BLaER1 (cell line): Measurements from ENCODE around the gene DHCR7.

Experiments
- H3K27ac ChIP-seq: shearing (Covaris generic); formaldehyde crosslinking; 2 replicates; pipeline ENCODE4 v1.8.1; 2022
- H3K27me3 ChIP-seq: shearing (Covaris generic); formaldehyde crosslinking; 2 replicates; pipeline ENCODE4 v1.8.1; 2022
- H3K36me3 ChIP-seq: shearing (Covaris generic); formaldehyde crosslinking; 2 replicates; pipeline ENCODE4 v1.8.1; 2022
- H3K4me1 ChIP-seq: shearing (Covaris generic); formaldehyde crosslinking; 2 replicates; pipeline ENCODE4 v1.8.1; 2022
- H3K4me2 ChIP-seq: shearing (Covaris generic); formaldehyde crosslinking; 2 replicates; pipeline ENCODE4 v1.8.1; 2022
- H3K4me3 ChIP-seq: shearing (Covaris generic); formaldehyde crosslinking; 2 replicates; pipeline ENCODE4 v1.8.1; 2022
- H3K9ac ChIP-seq: shearing (Covaris generic); formaldehyde crosslinking; 2 replicates; pipeline ENCODE4 v1.8.1; 2022
- H3K9me3 ChIP-seq: shearing (Covaris generic); formaldehyde crosslinking; 2 replicates; pipeline ENCODE4 v1.8.1; 2022
- H4K20me1 ChIP-seq: shearing (Covaris generic); formaldehyde crosslinking; 2 replicates; pipeline ENCODE4 v1.8.1; 2022
- Cebpa-rat ChIP-seq: shearing (Covaris generic); IDR thresholded peaks from 2 replicates; pipeline ENCODE4 v1.8.1; 2022

Gene DHCR7

DNA sequence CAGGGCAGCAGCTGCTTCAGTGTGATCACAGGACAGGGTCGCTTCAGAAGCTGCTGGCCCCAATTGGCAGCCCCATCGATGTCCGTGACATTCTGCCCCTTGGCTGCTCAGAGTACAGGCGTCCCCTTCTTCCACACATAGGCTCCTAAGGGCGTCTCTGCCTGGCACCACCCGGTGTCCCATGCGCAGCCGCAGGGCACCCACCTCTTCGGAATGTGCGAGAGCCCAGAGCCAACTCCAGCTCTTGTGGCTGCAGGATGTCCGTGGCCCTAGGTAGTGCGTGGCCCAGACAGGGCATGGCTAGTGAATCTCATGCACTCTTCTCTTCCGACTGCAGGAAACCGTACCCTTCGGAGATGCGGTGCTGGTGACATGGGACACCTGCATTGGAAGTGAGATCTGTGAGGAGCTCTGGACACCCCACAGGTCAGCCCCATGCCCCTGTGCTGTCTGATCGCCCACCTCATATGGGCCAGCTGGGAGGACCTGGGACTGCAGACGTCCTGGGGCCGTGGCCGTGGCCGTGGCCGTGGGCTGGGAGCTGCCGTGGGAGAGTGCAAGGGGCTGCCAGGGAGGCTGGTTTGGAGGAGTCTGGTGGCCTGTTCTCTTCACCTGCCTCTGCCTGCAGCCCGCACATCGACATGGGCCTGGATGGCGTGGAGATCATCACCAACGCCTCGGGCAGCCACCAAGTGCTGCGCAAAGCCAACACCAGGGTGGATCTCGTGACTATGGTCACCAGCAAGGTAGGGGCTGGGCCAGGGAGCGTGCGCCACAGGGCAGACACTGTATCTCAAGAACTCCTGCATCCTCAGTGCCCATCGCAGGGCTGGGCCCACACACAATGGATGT is 25.0 kb upstream of the DHCR7 start:
- peak overlapping the region; percentile 77 for H3K27ac ChIP-seq
- H4K20me1 ChIP-seq, result no peaks in the 10 kb centered on the region
- H3K9ac ChIP-seq, result peak overlapping the region; percentile 48; the same call in 1 of the 2 replicates
- H3K4me2 ChIP-seq, result peak overlapping the region; percentile 84
- H3K4me3 ChIP-seq, result peak overlapping the region; percentile 38; the same call in 1 of the 2 replicates
- H3K9me3 ChIP-seq, result peaks cover 11% of the 10 kb centered on the region
- H3K27me3 ChIP-seq, result no peaks in the 10 kb centered on the region
- H3K4me1 ChIP-seq, result peaks cover 46% of the 10 kb centered on the region
- TF ChIP-seq Cebpa-rat, result no peak
- H3K36me3 ChIP-seq, result peaks cover 76% of the 10 kb centered on the region

DNA sequence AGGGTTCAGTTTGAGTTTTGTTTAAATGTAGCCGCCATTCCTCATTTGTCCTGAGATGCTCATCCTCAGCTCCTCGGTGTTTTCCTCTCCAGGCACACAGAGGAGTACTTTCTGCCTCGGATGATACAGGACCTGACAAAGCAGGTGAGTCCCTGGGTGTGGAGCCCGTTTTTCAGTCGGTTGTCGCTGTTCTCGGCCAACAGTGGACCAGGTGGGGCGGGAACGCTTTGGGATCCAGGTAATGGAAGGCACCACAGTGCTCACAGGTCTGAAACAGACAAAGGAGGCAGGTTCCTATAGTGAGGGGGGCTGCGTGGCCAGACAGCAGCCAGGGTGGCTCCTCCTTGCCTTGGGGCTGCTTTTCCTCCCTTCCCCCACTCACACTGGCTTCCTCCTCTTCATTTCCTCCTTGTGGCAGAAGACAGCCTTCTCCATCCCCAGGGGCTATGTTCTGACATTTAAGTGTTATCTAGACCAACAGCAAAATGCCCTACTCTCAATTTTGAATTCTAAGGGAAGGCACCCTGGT is 24.2 kb upstream of the DHCR7 start:
- Histone ChIP-seq H3K27me3 (no peaks in the 10 kb centered on the region), H3K27ac (peak overlapping the region; percentile 77), H3K4me3 (peak overlapping the region; percentile 38; the same call in 1 of the 2 replicates), H3K36me3 (peaks cover 76% of the 10 kb centered on the region), H3K9ac (peak overlapping the region; percentile 48), H3K4me1 (peaks cover 39% of the 10 kb centered on the region), H3K9me3 (peaks cover 14% of the 10 kb centered on the region), H4K20me1 (no peaks in the 10 kb centered on the region), H3K4me2 (peak overlapping the region; percentile 84)
- TF ChIP-seq Cebpa-rat, result no peak

DNA sequence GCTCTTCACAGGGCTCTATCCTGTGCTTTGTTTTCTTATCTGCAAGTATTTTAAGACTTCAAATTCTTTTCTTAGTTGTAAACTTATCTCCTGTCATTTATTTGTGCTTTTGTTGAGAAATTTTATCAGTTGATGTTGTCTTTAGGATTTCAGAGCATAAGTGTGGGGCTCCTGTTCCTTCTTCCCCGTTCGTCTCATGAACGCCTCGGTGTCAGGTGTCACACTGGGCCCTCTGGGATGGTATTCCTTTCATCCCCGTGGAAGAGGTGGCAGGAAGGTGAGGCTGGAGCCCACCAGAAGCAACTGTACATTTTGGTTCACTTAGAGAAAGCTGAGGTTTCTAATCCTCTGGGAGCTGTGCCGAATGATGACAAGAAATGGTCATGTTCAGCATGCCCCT is 22.8 kb upstream of the DHCR7 start:
- H3K9me3 ChIP-seq, result peaks cover 14% of the 10 kb centered on the region
- no peak overlapping the region for H3K4me3 ChIP-seq
- peak overlapping the region; percentile 84 for H3K4me2 ChIP-seq
- no peaks in the 10 kb centered on the region for H3K27me3 ChIP-seq
- H4K20me1 ChIP-seq, result no peaks in the 10 kb centered on the region
- TF ChIP-seq Cebpa-rat, result no peak
- H3K9ac ChIP-seq, result no peak overlapping the region; the same call in 1 of the 2 replicates
- H3K27ac ChIP-seq, result no peak overlapping the region
- H3K4me1 ChIP-seq, result peaks cover 34% of the 10 kb centered on the region
- H3K36me3 ChIP-seq, result peaks cover 76% of the 10 kb centered on the region

DNA sequence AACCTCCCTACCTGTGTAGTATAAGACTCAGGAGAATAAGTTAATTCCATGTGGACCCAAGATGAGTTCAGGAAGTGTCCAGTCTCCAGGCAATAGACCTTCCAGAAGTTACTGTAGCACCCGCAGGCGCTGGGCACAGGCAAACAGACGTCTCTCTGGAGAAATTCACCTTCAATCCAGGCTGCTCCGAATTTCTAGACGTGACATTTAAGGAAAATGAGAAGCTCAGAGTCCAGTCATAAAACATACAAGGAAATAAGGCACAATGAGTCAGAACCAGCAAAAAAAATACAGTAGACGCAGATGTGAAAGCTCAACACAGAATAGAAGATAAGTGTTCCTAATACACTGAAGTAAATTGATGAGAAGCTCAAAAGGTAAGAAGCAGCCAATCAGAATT is 19.0 kb upstream of the DHCR7 start:
- peaks cover 38% of the 10 kb centered on the region for H3K4me1 ChIP-seq
- no peak for TF ChIP-seq Cebpa-rat
- H3K9ac ChIP-seq, result no peak overlapping the region
- H3K4me2 ChIP-seq, result no peak overlapping the region
- peaks cover 14% of the 10 kb centered on the region for H3K9me3 ChIP-seq
- no peak overlapping the region for H3K27ac ChIP-seq
- no peak overlapping the region for H3K4me3 ChIP-seq
- no peaks in the 10 kb centered on the region for H4K20me1 ChIP-seq
- peaks cover 74% of the 10 kb centered on the region for H3K36me3 ChIP-seq
- no peaks in the 10 kb centered on the region for H3K27me3 ChIP-seq

DNA sequence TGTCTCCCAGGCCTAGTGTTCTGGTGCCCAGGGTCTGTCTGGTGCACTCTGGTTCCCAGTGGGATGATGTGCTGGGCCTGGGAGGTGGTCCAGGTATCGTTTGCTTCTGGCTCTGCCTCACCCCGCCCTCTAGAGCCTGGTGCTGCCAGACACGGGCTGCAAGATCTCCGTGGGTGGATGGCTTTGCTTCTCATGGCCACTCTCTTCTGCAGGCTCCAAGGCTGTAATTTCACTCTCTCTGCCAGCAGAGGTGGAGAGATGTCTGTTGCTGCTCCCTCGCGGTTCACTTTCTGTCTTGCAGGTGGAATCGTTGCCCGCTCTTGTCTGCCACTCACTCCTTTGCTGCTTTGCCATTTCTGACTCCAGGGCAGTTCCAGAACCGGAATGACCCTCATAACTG is 18.2 kb upstream of the DHCR7 start:
- Histone ChIP-seq H3K27me3 (no peaks in the 10 kb centered on the region), H4K20me1 (no peaks in the 10 kb centered on the region), H3K4me3 (no peak overlapping the region), H3K4me2 (no peak overlapping the region), H3K36me3 (peaks cover 78% of the 10 kb centered on the region), H3K27ac (no peak overlapping the region), H3K9ac (no peak overlapping the region), H3K4me1 (peaks cover 30% of the 10 kb centered on the region), H3K9me3 (peaks cover 14% of the 10 kb centered on the region)
- no peak for TF ChIP-seq Cebpa-rat

DNA sequence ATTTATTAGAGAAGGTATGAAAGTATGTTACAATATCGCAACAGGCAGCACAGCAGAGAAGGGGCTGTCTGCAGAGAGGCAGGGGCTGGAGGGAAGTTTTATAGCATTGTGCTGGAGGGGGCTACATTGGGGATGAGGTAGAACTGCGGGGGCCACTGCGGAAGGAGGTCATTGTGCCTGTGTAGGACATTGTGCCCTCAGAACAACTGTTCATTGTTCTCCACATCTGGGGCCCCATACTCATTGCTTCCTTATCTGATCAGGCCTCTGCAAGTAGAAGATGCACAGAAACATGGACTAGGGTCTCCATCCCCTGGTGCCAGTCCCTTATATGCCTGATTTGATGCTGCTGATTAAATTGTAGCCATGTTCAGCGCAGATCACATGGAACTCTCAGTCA is 16.9 kb upstream of the DHCR7 start:
- Histone ChIP-seq H3K4me3 (no peak overlapping the region), H3K27me3 (no peaks in the 10 kb centered on the region), H3K36me3 (peaks cover 92% of the 10 kb centered on the region), H4K20me1 (no peaks in the 10 kb centered on the region), H3K27ac (no peak overlapping the region), H3K9me3 (peaks cover 14% of the 10 kb centered on the region), H3K9ac (no peak overlapping the region), H3K4me2 (peak overlapping the region; percentile 56), H3K4me1 (peaks cover 19% of the 10 kb centered on the region)
- no peak for TF ChIP-seq Cebpa-rat

DNA sequence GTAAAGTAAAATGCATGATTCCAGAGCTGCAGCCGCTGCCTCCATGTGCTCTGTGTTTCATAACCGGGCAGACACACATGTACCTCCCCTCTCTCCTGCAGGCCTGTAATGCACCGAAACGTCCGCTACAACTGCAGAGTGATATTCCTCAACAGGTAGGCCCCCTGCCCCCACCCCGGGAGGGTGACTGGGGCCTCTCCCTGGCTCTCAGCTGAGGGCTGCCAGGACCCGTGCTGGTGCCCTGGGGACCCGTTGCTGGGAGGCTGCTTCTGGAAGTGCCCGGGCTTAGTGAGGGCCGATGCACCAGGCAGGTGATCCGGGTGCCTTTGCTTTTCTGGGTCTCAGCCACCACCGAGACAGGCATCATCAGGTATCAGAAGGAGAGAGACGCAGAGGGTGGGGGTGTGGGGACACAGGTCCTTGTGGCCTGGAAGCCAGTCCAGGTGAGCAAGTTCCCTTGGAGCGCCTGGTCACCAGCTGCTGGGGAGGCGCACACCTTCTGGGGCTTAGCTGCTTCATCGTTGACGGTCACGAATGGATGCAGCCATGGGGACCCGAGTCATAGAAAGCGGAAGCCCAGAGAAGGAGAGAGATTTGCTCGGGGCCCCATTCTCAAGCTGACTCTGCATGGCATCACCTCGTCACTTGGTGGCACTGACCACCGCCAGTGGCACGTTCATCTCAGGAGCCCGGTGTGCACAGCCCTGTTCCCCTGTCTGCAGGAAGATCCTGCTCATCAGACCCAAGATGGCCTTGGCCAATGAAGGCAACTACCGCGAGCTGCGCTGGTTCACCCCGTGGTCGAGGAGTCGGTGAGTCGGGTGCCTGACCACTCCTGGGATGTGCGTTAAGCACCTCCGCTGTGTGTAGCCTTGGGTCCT is 15.4 kb upstream of the DHCR7 start:
- Histone ChIP-seq H3K4me1 (peaks cover 19% of the 10 kb centered on the region), H3K36me3 (peaks cover 92% of the 10 kb centered on the region), H3K9me3 (peaks cover 3% of the 10 kb centered on the region; the same call in 1 of the 2 replicates), H3K27me3 (no peaks in the 10 kb centered on the region), H4K20me1 (peaks cover 8% of the 10 kb centered on the region; the same call in 1 of the 2 replicates), H3K4me2 (no peak overlapping the region), H3K27ac (no peak overlapping the region), H3K9ac (no peak overlapping the region), H3K4me3 (no peak overlapping the region)
- TF ChIP-seq Cebpa-rat, result no peak

DNA sequence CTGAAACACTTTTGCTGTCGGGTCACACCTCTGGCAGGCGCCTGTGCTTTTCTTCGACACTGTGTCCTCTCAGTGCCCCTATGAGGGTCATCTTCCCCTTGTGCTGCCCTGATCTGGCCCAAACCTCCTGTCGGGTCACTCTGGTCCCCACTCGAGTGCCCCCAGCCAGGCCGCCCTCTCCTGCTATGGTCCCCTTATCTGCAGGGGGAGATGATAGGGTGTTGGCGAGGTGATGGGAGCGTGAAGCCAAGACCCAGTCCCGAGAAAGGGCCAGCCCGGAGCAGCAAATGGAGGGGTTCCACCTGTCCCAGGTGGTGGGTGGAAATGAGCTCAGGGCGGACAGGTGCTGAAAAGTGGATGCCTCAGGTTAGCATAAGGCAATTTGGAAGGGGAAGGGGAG is 14.5 kb upstream of the DHCR7 start:
- H3K4me3 ChIP-seq, result no peak overlapping the region
- H3K9me3 ChIP-seq, result peaks cover under 1% of the 10 kb centered on the region; the same call in 1 of the 2 replicates
- TF ChIP-seq Cebpa-rat, result no peak
- no peaks in the 10 kb centered on the region for H3K27me3 ChIP-seq
- H3K4me2 ChIP-seq, result no peak overlapping the region
- peaks cover 94% of the 10 kb centered on the region for H3K36me3 ChIP-seq
- H3K4me1 ChIP-seq, result peaks cover 19% of the 10 kb centered on the region
- no peak overlapping the region for H3K27ac ChIP-seq
- no peak overlapping the region for H3K9ac ChIP-seq
- peaks cover 17% of the 10 kb centered on the region; the same call in 1 of the 2 replicates for H4K20me1 ChIP-seq

DNA sequence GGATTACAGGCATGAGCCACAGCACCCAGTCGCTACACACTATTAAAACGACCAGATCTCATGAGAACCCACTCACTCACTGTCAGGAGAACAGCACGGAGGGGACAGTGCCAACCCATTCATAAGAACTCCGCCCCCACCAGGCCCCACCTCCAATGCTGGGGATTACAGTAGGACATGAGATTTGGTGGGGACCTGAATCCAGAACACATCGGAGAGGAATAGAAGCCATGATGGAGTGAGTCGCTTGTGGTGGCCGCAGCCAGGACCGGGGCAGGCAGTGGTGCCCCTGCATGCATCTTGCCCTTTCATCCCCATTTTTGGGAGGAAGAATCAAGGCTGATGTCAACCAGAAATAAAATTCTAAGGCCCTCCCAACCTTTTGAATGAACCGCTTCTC is 13.5 kb upstream of the DHCR7 start:
- H3K27ac ChIP-seq, result no peak overlapping the region
- H3K9ac ChIP-seq, result no peak overlapping the region
- peaks cover 94% of the 10 kb centered on the region for H3K36me3 ChIP-seq
- peaks cover 19% of the 10 kb centered on the region for H3K4me1 ChIP-seq
- no peak overlapping the region for H3K4me2 ChIP-seq
- H3K27me3 ChIP-seq, result no peaks in the 10 kb centered on the region
- peaks cover 25% of the 10 kb centered on the region; the same call in 1 of the 2 replicates for H4K20me1 ChIP-seq
- H3K9me3 ChIP-seq, result no peaks in the 10 kb centered on the region; the same call in 1 of the 2 replicates
- TF ChIP-seq Cebpa-rat, result no peak
- H3K4me3 ChIP-seq, result no peak overlapping the region
